HepG2 (cell line): Measurements from ENCODE around the gene CPLX1. TPM values are rescaled to one million over a fixed set of nuclear protein-coding genes. Genes with fewer than 3 reads are reported as not detected.

Source experiments
- BCL6 ChIP-seq: IDR thresholded peaks from 2 replicates; pipeline ENCODE4 v1.6.1; 2016; ENCODE audit warnings: missing genetic modification reagents, missing compliant biosample characterization
- CEBPG ChIP-seq: IDR thresholded peaks from 2 replicates; pipeline ENCODE4 v1.6.1; 2016
- FOXP1 ChIP-seq, 2 experiments: fragments of 450-650 bp in 1 of 2; IDR thresholded peaks; 2 replicates each; pipeline ENCODE4 v1.6.1; 2017 to 2018; ENCODE audit warnings: antibody characterized with exemption in 1 of 2
- KLF15 ChIP-seq: sonication (generic); formaldehyde crosslinking; IDR thresholded peaks from 2 replicates; pipeline ENCODE4 v1.8.1; 2023; ENCODE audit warnings: borderline replicate concordance, mild to moderate bottlenecking, inconsistent platforms, missing genetic modification reagents, mixed read lengths
- LRRFIP1 ChIP-seq: sonication (generic); formaldehyde crosslinking; conservative IDR thresholded peaks from 2 replicates; pipeline ENCODE4 v1.4.0; 2020; ENCODE audit warnings: missing genetic modification reagents
- NAIF1 ChIP-seq: sonication (generic); formaldehyde crosslinking; IDR thresholded peaks from 2 replicates; pipeline ENCODE4 v1.5.0; 2020; ENCODE audit warnings: mild to moderate bottlenecking, missing genetic modification reagents, borderline replicate concordance
- SAP130 ChIP-seq: IDR thresholded peaks from 2 replicates; pipeline ENCODE4 v1.6.1; 2016; ENCODE audit warnings: low read depth
- TFAP4 ChIP-seq: sonication (generic); IDR thresholded peaks from 2 replicates; pipeline ENCODE4 v1.6.1; 2016; ENCODE audit warnings: low read depth, borderline replicate concordance
- ZFP37 ChIP-seq: sonication (generic); formaldehyde crosslinking; IDR thresholded peaks from 2 replicates; pipeline ENCODE4 v1.4.0; 2020; ENCODE audit warnings: missing genetic modification reagents, borderline replicate concordance
- ZNF550 ChIP-seq: sonication (generic); formaldehyde crosslinking; IDR thresholded peaks from 2 replicates; pipeline ENCODE4 v1.4.0; 2020; ENCODE audit warnings: mild to moderate bottlenecking, missing genetic modification reagents, borderline replicate concordance
- ZNF83 ChIP-seq: sonication (generic); formaldehyde crosslinking; IDR thresholded peaks from 2 replicates; pipeline ENCODE4 v1.4.0; 2020; ENCODE audit warnings: missing genetic modification reagents, mild to moderate bottlenecking, borderline replicate concordance
- ZSCAN25 ChIP-seq: sonication (generic); formaldehyde crosslinking; IDR thresholded peaks from 2 replicates; pipeline ENCODE4 v1.8.0; 2022; ENCODE audit warnings: mild to moderate bottlenecking, missing genetic modification reagents
- polyA plus RNA-seq, 8 experiments: library from polyadenylated mRNA; depleted of rRNA in 3 of 8; stranded (reverse) in 7 of 8; unstranded in 1 of 8; fragments of >200 nt; fragmentation: Illumina TruSeq in 4 of 8; extraction: Trizol in 4 of 8; gene quantifications; 2 replicates each; pipeline versions ENCODE4 v1.2.1 to v1.2.3, GENCODE V29; 2011 to 2016; ENCODE audit warnings: low read depth in 4 of 8, missing spikeins in 1 of 8, mixed read lengths in 1 of 8; ENCODE audit not compliant: insufficient read depth in 1 of 8
- total RNA-seq, 5 experiments: library from RNA; depleted of rRNA; stranded (reverse); fragments of >200 nt; fragmentation: Illumina TruSeq; extraction: Trizol; gene quantifications; 2 replicates each; pipeline ENCODE4 v1.2.3, GENCODE V29; 2016; ENCODE audit warnings: low read depth in 1 of 5
- TF ChIP-seq, protein P1 (sequence below): fragments of 450-650 bp; IDR thresholded peaks from 2 replicates; pipeline ENCODE4 v1.6.1; 2016
- TF ChIP-seq, protein P2 (sequence below): sonication (generic); formaldehyde crosslinking; IDR thresholded peaks from 2 replicates; pipeline ENCODE4 v1.4.0; 2020; ENCODE audit warnings: missing genetic modification reagents
- TF ChIP-seq, protein P3 (sequence below): sonication (generic); formaldehyde crosslinking; IDR thresholded peaks from 2 replicates; pipeline ENCODE4 v1.4.0; 2020; ENCODE audit warnings: missing genetic modification reagents

Gene CPLX1
- total and polyA plus RNA-seq, 2 of the 13 experiments (the other 11 are each of a cell fraction or from before 2014, with no cell fraction given), result 0.18 TPM

GRCh38 chr4:777520-778262 is 48.2 kb downstream of the CPLX1 start (continued):
- TF ChIP-seq KLF15 (no peak), ZFP37 (CRISPR knock-in tag) (no peak), SAP130 (CRISPR knock-in tag) (peak; percentile 81), LRRFIP1 (CRISPR knock-in tag) (no peak), NAIF1 (CRISPR knock-in tag) (peak; percentile 34; the same call in 1 of the 2 replicates), ZNF550 (no peak), ZSCAN25 (no peak), ZNF83 (no peak), CEBPG (CRISPR knock-in tag) (peak; percentile 45; the same call in 1 of the 2 replicates), TFAP4 (peak; percentile 66; the same call in 1 of the 2 replicates), BCL6 (0 out of 2 replicates have a peak, but pooled peaks have one; percentile 10), FOXP1 (IDR thresholded peaks at IDR 0.05) (no peak), FOXP1 (CRISPR knock-in tag; IDR thresholded peaks at IDR 0.05) (peak; percentile 27; the same call in 1 of the 2 replicates)
- TF ChIP-seq, protein P1, sequence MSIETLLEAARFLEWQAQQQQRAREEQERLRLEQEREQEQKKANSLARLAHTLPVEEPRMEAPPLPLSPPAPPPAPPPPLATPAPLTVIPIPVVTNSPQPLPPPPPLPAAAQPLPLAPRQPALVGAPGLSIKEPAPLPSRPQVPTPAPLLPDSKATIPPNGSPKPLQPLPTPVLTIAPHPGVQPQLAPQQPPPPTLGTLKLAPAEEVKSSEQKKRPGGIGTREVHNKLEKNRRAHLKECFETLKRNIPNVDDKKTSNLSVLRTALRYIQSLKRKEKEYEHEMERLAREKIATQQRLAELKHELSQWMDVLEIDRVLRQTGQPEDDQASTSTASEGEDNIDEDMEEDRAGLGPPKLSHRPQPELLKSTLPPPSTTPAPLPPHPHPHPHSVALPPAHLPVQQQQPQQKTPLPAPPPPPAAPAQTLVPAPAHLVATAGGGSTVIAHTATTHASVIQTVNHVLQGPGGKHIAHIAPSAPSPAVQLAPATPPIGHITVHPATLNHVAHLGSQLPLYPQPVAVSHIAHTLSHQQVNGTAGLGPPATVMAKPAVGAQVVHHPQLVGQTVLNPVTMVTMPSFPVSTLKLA, result no peak
- TF ChIP-seq, protein P2, sequence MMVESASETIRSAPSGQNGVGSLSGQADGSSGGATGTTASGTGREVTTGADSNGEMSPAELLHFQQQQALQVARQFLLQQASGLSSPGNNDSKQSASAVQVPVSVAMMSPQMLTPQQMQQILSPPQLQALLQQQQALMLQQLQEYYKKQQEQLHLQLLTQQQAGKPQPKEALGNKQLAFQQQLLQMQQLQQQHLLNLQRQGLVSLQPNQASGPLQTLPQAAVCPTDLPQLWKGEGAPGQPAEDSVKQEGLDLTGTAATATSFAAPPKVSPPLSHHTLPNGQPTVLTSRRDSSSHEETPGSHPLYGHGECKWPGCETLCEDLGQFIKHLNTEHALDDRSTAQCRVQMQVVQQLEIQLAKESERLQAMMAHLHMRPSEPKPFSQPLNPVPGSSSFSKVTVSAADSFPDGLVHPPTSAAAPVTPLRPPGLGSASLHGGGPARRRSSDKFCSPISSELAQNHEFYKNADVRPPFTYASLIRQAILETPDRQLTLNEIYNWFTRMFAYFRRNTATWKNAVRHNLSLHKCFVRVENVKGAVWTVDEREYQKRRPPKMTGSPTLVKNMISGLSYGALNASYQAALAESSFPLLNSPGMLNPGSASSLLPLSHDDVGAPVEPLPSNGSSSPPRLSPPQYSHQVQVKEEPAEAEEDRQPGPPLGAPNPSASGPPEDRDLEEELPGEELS (CRISPR knock-in tag), result peak; percentile 60; the same call in 1 of the 2 replicates
- TF ChIP-seq, protein P3, sequence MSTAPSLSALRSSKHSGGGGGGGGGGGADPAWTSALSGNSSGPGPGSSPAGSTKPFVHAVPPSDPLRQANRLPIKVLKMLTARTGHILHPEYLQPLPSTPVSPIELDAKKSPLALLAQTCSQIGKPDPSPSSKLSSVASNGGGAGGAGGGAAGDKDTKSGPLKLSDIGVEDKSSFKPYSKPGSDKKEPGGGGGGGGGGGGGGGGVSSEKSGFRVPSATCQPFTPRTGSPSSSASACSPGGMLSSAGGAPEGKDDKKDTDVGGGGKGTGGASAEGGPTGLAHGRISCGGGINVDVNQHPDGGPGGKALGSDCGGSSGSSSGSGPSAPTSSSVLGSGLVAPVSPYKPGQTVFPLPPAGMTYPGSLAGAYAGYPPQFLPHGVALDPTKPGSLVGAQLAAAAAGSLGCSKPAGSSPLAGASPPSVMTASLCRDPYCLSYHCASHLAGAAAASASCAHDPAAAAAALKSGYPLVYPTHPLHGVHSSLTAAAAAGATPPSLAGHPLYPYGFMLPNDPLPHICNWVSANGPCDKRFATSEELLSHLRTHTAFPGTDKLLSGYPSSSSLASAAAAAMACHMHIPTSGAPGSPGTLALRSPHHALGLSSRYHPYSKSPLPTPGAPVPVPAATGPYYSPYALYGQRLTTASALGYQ (CRISPR knock-in tag), result 0 out of 2 replicates have a peak, but pooled peaks have one; percentile 34
